Mammary epithelial cell (primary cell): ENCODE data around the gene HAGHL.

Experiments used
- EZH2 ChIP-seq: IDR thresholded peaks from 2 replicates; pipeline ENCODE4 v1.6.1; 2012; ENCODE audit warnings: low read length, inconsistent platforms, borderline replicate concordance
- TF ChIP-seq, protein P1 (sequence below), 2 donors: IDR thresholded peaks in 1 of 2; conservative IDR thresholded peaks in 1 of 2; 2 replicates each; pipeline ENCODE4 v1.5.1; 2011 to 2012; ENCODE audit warnings: inconsistent platforms in 2 of 2, low read length in 2 of 2, mild to moderate bottlenecking in 2 of 2, control low read depth in 1 of 2, low read depth in 1 of 2; ENCODE audit not compliant: insufficient read depth in 1 of 2; ENCODE audit errors: extremely low read depth in 1 of 2

DNA sequence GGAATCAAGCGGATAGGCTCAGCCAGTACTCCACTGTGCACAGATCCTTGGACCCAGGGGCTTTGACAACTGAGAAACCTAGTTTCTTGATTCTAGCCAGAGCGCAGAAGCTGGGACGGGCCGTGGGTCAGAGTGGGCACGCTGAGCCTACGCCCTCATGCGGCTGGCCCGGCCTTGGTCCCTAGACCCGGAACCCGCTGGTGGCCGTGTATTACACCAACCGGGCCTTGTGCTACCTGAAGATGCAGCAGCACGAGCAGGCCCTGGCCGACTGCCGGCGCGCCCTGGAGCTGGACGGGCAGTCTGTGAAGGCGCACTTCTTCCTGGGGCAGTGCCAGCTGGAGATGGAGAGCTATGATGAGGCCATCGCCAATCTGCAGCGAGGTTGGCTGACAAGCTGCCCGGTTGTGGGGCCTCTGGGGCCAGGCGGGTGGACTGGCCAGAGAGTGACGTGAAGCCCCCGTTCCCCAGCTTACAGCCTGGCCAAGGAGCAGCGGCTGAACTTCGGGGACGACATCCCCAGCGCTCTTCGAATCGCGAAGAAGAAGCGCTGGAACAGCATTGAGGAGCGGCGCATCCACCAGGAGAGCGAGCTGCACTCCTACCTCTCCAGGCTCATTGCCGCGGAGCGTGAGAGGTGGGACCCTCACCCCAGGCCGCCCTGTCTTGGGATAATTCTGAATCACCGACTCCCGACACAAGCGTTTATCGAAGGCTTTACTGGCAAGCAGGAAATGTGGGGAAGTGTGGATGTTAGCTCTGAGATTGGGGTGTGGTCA, 45.8 kb upstream of the HAGHL start:
- TF ChIP-seq, protein P1, sequence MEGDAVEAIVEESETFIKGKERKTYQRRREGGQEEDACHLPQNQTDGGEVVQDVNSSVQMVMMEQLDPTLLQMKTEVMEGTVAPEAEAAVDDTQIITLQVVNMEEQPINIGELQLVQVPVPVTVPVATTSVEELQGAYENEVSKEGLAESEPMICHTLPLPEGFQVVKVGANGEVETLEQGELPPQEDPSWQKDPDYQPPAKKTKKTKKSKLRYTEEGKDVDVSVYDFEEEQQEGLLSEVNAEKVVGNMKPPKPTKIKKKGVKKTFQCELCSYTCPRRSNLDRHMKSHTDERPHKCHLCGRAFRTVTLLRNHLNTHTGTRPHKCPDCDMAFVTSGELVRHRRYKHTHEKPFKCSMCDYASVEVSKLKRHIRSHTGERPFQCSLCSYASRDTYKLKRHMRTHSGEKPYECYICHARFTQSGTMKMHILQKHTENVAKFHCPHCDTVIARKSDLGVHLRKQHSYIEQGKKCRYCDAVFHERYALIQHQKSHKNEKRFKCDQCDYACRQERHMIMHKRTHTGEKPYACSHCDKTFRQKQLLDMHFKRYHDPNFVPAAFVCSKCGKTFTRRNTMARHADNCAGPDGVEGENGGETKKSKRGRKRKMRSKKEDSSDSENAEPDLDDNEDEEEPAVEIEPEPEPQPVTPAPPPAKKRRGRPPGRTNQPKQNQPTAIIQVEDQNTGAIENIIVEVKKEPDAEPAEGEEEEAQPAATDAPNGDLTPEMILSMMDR (conservative IDR thresholded peaks at IDR 0.05 in 1 of 2, IDR thresholded peaks at IDR 0.05 in 1 of 2; ENCODE audit: extremely low read depth in 1 of 2, insufficient read depth in 1 of 2, low read depth in 1 of 2, low read length in 2 of 2), result peak in 1 of 2 donors; percentile 32
- TF ChIP-seq EZH2, result no peak
